IMR-90 (cell line): ENCODE measurements around the gene TSPEAR.

Source experiments
- CTCF ChIP-seq: conservative IDR thresholded peaks from 2 replicates; pipeline ENCODE4 v1.5.1; 2012; ENCODE audit warnings: mild to moderate bottlenecking, low read depth, low read length, improper control_type of control experiment
- RAD21 ChIP-seq: IDR thresholded peaks from 2 replicates; pipeline ENCODE4 v1.6.1; 2012; ENCODE audit warnings: low read length, improper control_type of control experiment
- RFX5 ChIP-seq: IDR thresholded peaks from 2 replicates; pipeline ENCODE4 v1.8.0; 2012; ENCODE audit warnings: low read depth, mild to moderate bottlenecking, low read length, moderate library complexity
- USF2 ChIP-seq: fragments of 150-350 bp; IDR thresholded peaks from 2 replicates; pipeline ENCODE4 v1.6.1; 2017; ENCODE audit warnings: mild to moderate bottlenecking, antibody characterized with exemption, low read length, low read depth

DNA sequence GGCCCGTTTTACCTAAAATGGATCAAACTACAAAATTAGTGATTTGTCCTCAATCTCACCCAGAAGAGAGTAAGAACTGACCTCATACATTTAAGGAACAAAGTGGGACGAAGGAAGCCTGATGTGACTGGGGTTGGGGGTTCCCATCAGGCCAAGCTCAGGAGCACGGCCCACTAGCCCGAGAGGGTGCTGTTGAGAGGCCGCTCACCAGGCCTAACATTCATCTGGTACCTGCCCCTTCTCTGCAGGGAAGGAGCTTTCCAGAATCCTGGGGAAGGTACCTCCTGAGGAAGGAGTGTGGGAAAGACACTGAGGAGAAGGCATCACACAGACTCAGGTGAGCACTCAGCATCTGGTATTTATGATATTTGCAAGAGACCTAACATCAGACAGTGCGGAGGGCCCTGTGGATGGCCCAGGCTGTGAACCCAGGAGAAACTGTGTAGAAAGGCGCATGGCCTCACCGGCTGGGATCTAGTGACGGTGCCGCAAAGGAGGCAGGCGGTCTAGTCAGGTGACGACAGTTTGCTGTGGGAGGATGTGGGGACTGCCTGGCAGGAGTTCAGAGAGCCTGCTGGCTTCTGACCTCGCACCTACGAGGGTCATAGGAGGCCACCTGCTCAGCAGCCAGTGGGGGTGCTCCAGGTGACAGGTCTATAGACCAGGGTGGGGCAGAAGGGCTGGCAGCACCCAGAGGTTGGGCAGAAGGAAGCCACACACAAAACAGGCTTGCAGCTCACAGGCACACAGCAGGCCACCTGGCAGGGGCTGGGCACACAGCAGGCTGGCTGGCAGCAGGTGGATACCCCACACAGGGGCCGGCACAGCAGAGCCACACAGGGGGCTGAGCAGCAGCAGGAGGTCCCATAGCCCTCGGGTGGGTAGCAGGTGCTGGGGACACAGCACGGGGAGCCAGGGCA, 57.5 kb downstream of the TSPEAR start:
- TF ChIP-seq CTCF (no peak), RFX5 (no peak), RAD21 (no peak), USF2 (no peak)
